ENCODE measurements around the gene NAA38.

NAA38 gene

GRCh38 chr17:7857713-7858521 lies 558 bp upstream of the NAA38 start, which contains the start of gene CYB5D1:
CYB5D1 (plus strand) TSS chr17:7858003; CDS start chr17:7858135, 132 bp downstream.
- Histone ChIP-seq H3K27ac (ENCODE audit: low read length) (peak within 1 kb of the TSS; percentile 89), H3K4me3 (ENCODE audit: low read length in 2 of 2) (peak within 1 kb of the TSS; percentile 77 to 97), H3K4me1 (ENCODE audit: control insufficient read depth, insufficient read depth, low read length) (peaks cover 36% of the 10 kb centered on the region), H3K27me3 (ENCODE audit: control insufficient read depth in 1 of 2, insufficient read depth in 2 of 2, low read length in 2 of 2) (no peaks in the 10 kb centered on the region), H3K36me3 (ENCODE audit: control insufficient read depth in 2 of 2, insufficient read depth in 2 of 2, low read length in 2 of 2) (peaks cover 7 to 9% of the 10 kb centered on the region in 2 donors), H3K9me3 (ENCODE audit: control insufficient read depth in 2 of 2, low read length in 2 of 2) (no peaks in the 10 kb centered on the region), H3K9ac (ENCODE audit: low read length in 2 of 2) (peak within 1 kb of the TSS; percentile 68 to 93)

DNA sequence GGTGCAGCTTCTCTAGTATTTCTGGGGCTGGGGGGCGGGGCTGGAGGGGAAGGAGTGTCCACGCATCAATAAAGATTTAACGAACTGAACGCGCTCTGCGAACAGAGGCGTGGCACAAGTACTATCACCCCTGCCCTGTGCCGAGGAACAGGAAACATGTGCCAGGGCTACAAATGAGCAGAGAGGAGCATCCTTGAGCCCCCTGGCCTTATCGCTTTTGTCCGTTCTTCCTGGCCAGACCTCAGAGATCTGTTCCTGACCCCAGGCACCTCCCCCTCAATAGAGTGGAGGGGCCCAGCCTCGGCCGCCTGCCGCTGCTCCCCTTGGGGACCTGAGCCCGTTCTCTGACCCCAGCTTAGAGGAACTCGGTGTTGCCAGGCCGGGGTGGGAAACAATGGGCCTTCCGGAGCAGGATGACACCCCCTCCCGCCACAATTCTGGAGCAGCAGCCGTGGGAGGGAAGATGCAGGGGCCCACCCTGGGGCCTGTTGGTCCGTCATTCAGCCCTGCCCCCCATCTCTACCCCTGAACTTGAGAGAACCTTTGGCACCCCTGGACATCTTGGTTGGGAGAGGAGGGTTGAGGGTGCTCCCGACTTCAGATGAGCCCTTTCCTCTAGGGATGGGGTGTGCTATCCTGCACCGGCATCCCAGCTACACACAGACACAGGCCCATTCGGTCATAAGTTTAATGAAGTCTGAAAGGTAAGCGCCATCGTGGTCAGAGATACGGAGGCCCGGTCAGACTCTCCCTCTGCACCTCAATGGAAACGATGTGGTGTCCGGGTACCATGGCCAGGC lies 1.1 kb downstream of the NAA38 start:
- Histone ChIP-seq H3K9ac (ENCODE audit: low read length in 2 of 2) (peak overlapping the region; percentile 68 to 80), H3K27me3 (ENCODE audit: control insufficient read depth in 1 of 2, insufficient read depth in 2 of 2, low read length in 2 of 2) (no peaks in the 10 kb centered on the region), H3K27ac (ENCODE audit: low read length) (peak overlapping the region; percentile 89), H3K4me1 (ENCODE audit: control insufficient read depth, insufficient read depth, low read length) (peaks cover 46% of the 10 kb centered on the region), H3K4me3 (ENCODE audit: low read length in 2 of 2) (peak overlapping the region; percentile 77 to 97), H3K36me3 (ENCODE audit: control insufficient read depth in 2 of 2, insufficient read depth in 2 of 2, low read length in 2 of 2) (peaks cover 13 to 21% of the 10 kb centered on the region in 2 donors), H3K9me3 (ENCODE audit: control insufficient read depth in 2 of 2, low read length in 2 of 2) (no peaks in the 10 kb centered on the region)

- Histone ChIP-seq H3K4me1 (ENCODE audit: control insufficient read depth, insufficient read depth, low read length) (peaks cover 49% of the 10 kb centered on the region), H3K9ac (ENCODE audit: low read length in 2 of 2) (no peak overlapping the region), H3K27ac (ENCODE audit: low read length) (peak overlapping the region; percentile 89), H3K36me3 (ENCODE audit: control insufficient read depth in 2 of 2, insufficient read depth in 2 of 2, low read length in 2 of 2) (peaks cover 17 to 27% of the 10 kb centered on the region in 2 donors), H3K4me3 (ENCODE audit: low read length in 2 of 2) (peak overlapping the region in 1 of 2 donors; percentile 97), H3K27me3 (ENCODE audit: control insufficient read depth in 1 of 2, insufficient read depth in 2 of 2, low read length in 2 of 2) (no peaks in the 10 kb centered on the region), H3K9me3 (ENCODE audit: control insufficient read depth in 2 of 2, low read length in 2 of 2) (no peaks in the 10 kb centered on the region)
Measured at GRCh38 chr17:7855660-7856010, 1.7 kb downstream of the NAA38 start.

GRCh38 chr17:7854851-7855659 lies 2.3 kb downstream of the NAA38 start, which contains the start of gene TMEM88:
TMEM88 (plus strand) TSS chr17:7855066; CDS start chr17:7855075, 9 bp downstream.
- H3K27ac ChIP-seq (ENCODE audit: low read length): peak within 1 kb of the TSS; percentile 89
- peak within 1 kb of the TSS in 1 of 2 donors; percentile 97 for H3K4me3 ChIP-seq (ENCODE audit: low read length in 2 of 2)
- peaks cover 17 to 33% of the 10 kb centered on the region in 2 donors for H3K36me3 ChIP-seq (ENCODE audit: control insufficient read depth in 2 of 2, insufficient read depth in 2 of 2, low read length in 2 of 2)
- H3K9ac ChIP-seq (ENCODE audit: low read length in 2 of 2): peak within 1 kb of the TSS in 1 of 2 donors; percentile 42
- H3K9me3 ChIP-seq (ENCODE audit: control insufficient read depth in 2 of 2, low read length in 2 of 2): no peaks in the 10 kb centered on the region
- no peaks in the 10 kb centered on the region for H3K27me3 ChIP-seq (ENCODE audit: control insufficient read depth in 1 of 2, insufficient read depth in 2 of 2, low read length in 2 of 2)
- H3K4me1 ChIP-seq (ENCODE audit: control insufficient read depth, insufficient read depth, low read length): peaks cover 49% of the 10 kb centered on the region

GRCh38 chr17:7854078-7854777 lies 3.1 kb downstream of the NAA38 start:
- no peaks in the 10 kb centered on the region for H3K9me3 ChIP-seq (ENCODE audit: control insufficient read depth in 2 of 2, low read length in 2 of 2)
- no peak overlapping the region for H3K9ac ChIP-seq (ENCODE audit: low read length in 2 of 2)
- H3K27ac ChIP-seq (ENCODE audit: low read length): no peak overlapping the region
- H3K4me1 ChIP-seq (ENCODE audit: control insufficient read depth, insufficient read depth, low read length): peaks cover 49% of the 10 kb centered on the region
- no peaks in the 10 kb centered on the region for H3K27me3 ChIP-seq (ENCODE audit: control insufficient read depth in 1 of 2, insufficient read depth in 2 of 2, low read length in 2 of 2)
- H3K4me3 ChIP-seq (ENCODE audit: low read length in 2 of 2): peak overlapping the region in 1 of 2 donors; percentile 8
- peaks cover 25 to 35% of the 10 kb centered on the region in 2 donors for H3K36me3 ChIP-seq (ENCODE audit: control insufficient read depth in 2 of 2, insufficient read depth in 2 of 2, low read length in 2 of 2)

GRCh38 chr17:7853691-7854038 lies 3.7 kb downstream of the NAA38 start:
- H3K27me3 ChIP-seq (ENCODE audit: control insufficient read depth in 1 of 2, insufficient read depth in 2 of 2, low read length in 2 of 2): no peaks in the 10 kb centered on the region
- H3K36me3 ChIP-seq (ENCODE audit: control insufficient read depth in 2 of 2, insufficient read depth in 2 of 2, low read length in 2 of 2): peaks cover 27 to 37% of the 10 kb centered on the region in 2 donors
- no peak overlapping the region for H3K9ac ChIP-seq (ENCODE audit: low read length in 2 of 2)
- H3K4me1 ChIP-seq (ENCODE audit: control insufficient read depth, insufficient read depth, low read length): peaks cover 44% of the 10 kb centered on the region
- H3K9me3 ChIP-seq (ENCODE audit: control insufficient read depth in 2 of 2, low read length in 2 of 2): no peaks in the 10 kb centered on the region
- no peak overlapping the region for H3K4me3 ChIP-seq (ENCODE audit: low read length in 2 of 2)
- no peak overlapping the region for H3K27ac ChIP-seq (ENCODE audit: low read length)

DNA sequence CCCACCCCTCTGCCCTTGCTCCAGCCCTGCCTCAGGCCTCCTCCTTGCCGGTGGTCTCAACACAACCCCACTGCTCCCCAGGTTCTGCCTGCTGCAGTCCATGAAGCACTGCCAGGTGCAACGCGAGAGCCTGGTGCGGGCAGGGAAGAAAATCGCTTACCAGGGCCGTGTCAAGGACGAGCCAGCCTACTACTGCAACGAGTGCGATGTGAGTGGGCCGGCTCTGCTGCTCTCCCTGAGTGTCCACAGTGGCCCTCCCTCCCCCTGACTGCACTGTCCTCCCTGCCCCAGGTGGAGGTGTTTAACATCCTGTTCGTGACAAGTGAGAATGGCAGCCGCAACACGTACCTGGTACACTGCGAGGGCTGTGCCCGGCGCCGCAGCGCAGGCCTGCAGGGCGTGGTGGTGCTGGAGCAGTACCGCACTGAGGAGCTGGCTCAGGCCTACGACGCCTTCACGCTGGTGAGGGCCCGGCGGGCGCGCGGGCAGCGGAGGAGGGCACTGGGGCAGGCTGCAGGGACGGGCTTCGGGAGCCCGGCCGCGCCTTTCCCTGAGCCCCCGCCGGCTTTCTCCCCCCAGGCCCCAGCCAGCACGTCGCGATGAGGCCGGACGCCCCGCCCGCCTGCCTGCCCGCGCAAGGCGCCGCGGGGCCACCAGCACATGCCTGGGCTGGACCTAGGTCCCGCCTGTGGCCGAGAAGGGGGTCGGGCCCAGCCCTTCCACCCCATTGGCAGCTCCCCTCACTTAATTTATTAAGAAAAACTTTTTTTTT lies 4.3 kb downstream of the NAA38 start:
- H3K27me3 ChIP-seq (ENCODE audit: control insufficient read depth in 1 of 2, insufficient read depth in 2 of 2, low read length in 2 of 2): no peaks in the 10 kb centered on the region
- no peak overlapping the region for H3K27ac ChIP-seq (ENCODE audit: low read length)
- no peak overlapping the region for H3K9ac ChIP-seq (ENCODE audit: low read length in 2 of 2)
- no peaks in the 10 kb centered on the region for H3K9me3 ChIP-seq (ENCODE audit: control insufficient read depth in 2 of 2, low read length in 2 of 2)
- no peak overlapping the region for H3K4me3 ChIP-seq (ENCODE audit: low read length in 2 of 2)
- peaks cover 38% of the 10 kb centered on the region for H3K4me1 ChIP-seq (ENCODE audit: control insufficient read depth, insufficient read depth, low read length)
- peaks cover 28 to 37% of the 10 kb centered on the region in 2 donors for H3K36me3 ChIP-seq (ENCODE audit: control insufficient read depth in 2 of 2, insufficient read depth in 2 of 2, low read length in 2 of 2)

- H3K4me3 ChIP-seq (ENCODE audit: low read length in 2 of 2): peak overlapping the region in 1 of 2 donors; percentile 35
- H3K4me1 ChIP-seq (ENCODE audit: control insufficient read depth, insufficient read depth, low read length): peaks cover 35% of the 10 kb centered on the region
- H3K27me3 ChIP-seq (ENCODE audit: control insufficient read depth in 1 of 2, insufficient read depth in 2 of 2, low read length in 2 of 2): no peaks in the 10 kb centered on the region
- no peak overlapping the region for H3K9ac ChIP-seq (ENCODE audit: low read length in 2 of 2)
- H3K27ac ChIP-seq (ENCODE audit: low read length): peak overlapping the region; percentile 31
- peaks cover 30 to 41% of the 10 kb centered on the region in 2 donors for H3K36me3 ChIP-seq (ENCODE audit: control insufficient read depth in 2 of 2, insufficient read depth in 2 of 2, low read length in 2 of 2)
- no peaks in the 10 kb centered on the region for H3K9me3 ChIP-seq (ENCODE audit: control insufficient read depth in 2 of 2, low read length in 2 of 2)
Measured at GRCh38 chr17:7852262-7852670, 5.1 kb downstream of the NAA38 start.

GRCh38 chr17:7851438-7852261 lies 5.7 kb downstream of the NAA38 start:
- Histone ChIP-seq H3K9me3 (ENCODE audit: control insufficient read depth in 2 of 2, low read length in 2 of 2) (no peaks in the 10 kb centered on the region), H3K27ac (ENCODE audit: low read length) (peak overlapping the region; percentile 31), H3K4me1 (ENCODE audit: control insufficient read depth, insufficient read depth, low read length) (peaks cover 31% of the 10 kb centered on the region), H3K9ac (ENCODE audit: low read length in 2 of 2) (no peak overlapping the region), H3K36me3 (ENCODE audit: control insufficient read depth in 2 of 2, insufficient read depth in 2 of 2, low read length in 2 of 2) (peaks cover 32 to 46% of the 10 kb centered on the region in 2 donors), H3K4me3 (ENCODE audit: low read length in 2 of 2) (peak overlapping the region in 1 of 2 donors; percentile 35), H3K27me3 (ENCODE audit: control insufficient read depth in 1 of 2, insufficient read depth in 2 of 2, low read length in 2 of 2) (no peaks in the 10 kb centered on the region)

All from stomach smooth muscle (tissue), 2 donors.